SIG-M5 treated with dmso at 0.1 percent for 504 hours (cell line): ENCODE data around the gene LIPM.

Source experiments
- DNase-seq: peaks from one replicate; lab custom pipeline; 2025; ENCODE audit not compliant: unreplicated experiment; lab: John Stamatoyannopoulos, UW

Gene LIPM, protein sequence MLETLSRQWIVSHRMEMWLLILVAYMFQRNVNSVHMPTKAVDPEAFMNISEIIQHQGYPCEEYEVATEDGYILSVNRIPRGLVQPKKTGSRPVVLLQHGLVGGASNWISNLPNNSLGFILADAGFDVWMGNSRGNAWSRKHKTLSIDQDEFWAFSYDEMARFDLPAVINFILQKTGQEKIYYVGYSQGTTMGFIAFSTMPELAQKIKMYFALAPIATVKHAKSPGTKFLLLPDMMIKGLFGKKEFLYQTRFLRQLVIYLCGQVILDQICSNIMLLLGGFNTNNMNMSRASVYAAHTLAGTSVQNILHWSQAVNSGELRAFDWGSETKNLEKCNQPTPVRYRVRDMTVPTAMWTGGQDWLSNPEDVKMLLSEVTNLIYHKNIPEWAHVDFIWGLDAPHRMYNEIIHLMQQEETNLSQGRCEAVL

DNA sequence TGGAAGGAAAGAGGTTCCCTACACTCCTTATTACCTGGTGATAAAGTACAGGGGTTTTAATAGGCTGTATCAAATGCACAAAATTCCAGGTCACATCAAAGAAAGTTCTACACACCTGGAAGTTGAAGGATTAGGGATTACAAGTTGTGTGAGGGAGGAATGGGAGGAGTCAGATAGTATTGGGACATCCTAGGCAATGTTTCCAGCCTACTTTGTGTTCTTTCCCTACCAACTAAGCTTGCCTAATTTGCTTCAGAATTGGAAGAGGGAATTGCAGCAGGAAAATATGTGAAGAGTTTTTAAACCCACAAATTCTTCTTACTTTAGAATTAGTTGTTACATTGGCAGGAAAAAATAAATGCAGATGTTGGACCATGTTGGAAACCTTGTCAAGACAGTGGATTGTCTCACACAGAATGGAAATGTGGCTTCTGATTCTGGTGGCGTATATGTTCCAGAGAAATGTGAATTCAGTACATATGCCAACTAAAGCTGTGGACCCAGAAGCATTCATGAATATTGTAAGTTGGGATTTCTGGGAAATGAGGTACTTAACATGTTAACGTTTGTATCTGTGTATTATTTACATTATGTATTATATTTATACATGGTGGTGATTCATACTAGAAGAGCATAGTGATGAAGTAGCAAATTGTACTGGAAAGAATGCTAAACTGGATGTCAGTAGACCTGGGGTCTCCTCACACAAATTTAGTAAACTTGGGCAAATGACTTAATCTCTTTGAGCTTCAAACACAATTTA is at the start of gene LIPM:
Gene LIPM, plus strand, starts transcription at position 208 of the 763 bp plus-strand sequence. Its CDS starts 167 bp downstream, at position 375.
- DNase-seq = no peak

DNA sequence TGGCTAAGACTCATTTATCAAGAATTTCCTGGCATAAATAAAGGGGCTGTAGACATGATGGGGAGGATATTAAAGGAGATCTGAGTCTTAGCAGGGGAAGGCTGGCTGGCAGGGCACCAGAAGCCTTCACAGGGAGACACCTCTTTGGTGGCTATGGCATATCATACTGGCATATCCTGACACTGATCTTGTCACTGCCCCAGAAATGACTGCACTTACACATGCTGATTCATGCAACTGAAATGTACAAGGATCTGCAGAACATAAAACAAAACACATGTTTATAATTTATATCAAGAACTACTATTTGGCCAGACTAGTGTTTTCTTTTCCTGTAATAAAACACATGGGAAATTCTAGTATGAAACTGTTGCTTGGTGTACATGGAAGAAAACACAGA is 48.2 kb upstream of the LIPM start:
- no peak for DNase-seq

DNA sequence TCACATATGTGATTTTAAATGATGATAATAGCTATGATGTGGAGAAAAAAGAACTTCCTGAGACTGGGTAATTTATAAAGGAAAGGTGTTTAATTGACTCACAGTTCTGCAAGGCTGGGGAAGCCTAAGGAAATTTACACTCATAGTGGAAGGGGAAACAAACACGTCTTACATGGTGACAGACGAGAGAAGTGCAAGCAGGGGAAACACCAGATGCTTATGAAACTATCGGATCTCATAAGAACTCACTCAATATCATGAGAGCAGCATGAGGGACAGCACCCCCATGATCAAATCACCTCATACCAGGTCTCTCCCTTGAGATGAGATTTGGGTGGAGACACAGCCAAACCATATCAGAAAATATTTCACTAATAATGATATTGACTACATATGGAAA is 46.8 kb upstream of the LIPM start:
- DNase-seq = no peak

DNA sequence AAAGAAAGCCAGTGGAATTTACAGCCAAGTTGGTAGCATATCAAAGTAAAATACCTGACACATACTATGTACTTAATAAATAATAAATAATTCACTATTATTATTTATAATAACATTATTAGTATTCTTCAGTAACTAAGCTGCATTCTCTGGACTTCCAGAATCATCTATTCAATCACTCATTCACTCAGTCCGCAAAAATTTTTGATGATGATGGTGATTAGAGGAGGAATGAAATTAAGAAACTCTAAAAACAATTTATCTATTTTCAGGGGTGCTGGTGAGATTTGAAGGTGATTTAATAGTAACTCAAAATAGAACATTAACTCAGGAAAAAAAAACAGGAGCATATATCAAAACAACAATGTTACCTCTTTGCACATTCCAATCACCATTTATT is 45.9 kb upstream of the LIPM start:
- DNase-seq = no peak

DNA sequence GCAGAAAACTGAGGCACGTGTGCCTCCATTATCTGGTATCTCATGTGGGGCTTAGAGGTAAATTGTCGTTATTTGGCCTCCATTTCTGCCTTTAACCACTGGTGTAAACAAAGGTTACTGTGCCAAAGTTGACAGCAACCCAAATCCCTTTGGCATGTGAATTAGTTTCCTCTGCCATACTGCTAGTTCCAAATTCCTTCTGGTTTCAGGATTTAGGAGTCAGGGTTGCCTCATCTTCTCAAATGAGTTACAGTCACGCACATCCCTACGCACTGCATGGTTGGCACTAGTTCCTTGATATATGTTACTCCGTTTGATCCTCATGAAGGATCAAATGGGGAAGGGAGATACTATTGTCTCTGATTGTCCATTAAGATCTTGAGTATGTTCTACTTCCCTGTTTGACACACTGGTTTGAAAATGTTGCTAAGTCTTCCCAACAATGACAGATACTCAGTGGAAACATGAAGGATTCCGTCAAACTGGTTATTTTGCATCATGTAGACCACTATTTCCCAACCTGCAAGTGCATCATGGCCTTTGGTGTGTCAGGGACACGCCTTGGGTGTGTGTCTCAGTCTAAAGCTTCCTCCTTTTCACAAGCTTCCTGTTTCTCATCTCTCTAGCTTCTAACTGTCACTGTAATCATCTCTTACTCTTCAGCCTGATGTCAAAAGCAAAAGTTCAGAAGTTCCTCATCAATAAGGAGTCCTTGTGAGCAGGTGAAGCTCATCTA is 43.0 kb upstream of the LIPM start, which contains the start of gene LIPN:
Gene LIPN, plus strand, starts transcription at position 655 of the 736 bp plus-strand sequence. CDS start 1,386 bp downstream, outside the sequence.
- DNase-seq = peak; percentile 87

DNA sequence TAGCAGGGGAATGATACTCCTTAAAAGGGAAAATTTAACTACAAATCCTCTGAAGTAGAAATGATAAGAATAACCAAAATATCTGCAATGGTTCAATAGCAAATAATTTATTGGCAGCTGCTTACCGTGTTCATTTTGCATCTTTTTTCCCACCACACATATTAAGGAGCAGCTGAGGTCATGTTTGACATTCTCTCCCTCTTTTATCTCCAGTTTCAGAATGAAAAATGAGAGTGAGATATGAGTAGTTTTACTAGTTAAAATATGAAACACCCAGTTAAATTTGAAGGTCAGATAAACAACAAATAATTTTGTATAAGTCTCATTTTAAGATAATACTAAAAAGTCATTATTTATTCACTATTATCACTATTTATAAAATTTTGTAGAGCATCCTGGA is 39.6 kb upstream of the LIPM start:
- DNase-seq = no peak

DNA sequence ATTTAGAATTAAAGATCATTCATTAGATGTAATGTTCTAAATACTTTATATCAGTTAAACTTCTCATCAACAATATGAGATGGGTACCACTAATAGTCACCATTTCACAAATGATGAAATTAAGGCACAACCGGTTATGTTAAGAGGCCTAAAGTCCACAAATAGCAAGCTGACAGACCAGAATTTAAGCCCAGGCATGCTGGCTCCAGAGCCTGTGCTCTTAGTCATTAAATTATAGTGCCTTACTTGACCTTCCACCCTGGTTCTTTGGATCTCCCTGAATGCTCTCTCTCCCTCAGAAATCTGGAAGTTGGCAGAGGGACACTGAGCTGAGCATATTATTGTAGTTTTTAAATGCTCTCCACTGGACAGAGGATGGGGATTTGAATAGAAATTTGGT is 39.1 kb upstream of the LIPM start:
- no peak for DNase-seq

DNA sequence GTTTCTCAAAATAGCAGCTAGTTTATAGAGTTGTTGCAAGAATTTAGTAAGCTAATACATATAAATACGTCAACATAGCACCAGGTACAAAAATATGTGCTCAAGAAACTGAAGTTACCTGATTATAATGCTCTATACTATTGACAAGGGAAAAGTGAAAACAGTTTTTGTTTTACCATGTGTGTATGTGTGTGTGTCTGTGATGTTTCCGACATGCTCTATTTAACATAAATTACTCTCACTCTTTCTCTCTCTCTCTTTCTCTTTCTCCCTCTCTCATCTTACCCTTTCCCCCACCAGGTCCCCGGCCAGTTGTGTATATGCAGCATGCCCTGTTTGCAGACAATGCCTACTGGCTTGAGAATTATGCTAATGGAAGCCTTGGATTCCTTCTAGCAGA is 38.4 kb upstream of the LIPM start:
- no peak for DNase-seq

DNA sequence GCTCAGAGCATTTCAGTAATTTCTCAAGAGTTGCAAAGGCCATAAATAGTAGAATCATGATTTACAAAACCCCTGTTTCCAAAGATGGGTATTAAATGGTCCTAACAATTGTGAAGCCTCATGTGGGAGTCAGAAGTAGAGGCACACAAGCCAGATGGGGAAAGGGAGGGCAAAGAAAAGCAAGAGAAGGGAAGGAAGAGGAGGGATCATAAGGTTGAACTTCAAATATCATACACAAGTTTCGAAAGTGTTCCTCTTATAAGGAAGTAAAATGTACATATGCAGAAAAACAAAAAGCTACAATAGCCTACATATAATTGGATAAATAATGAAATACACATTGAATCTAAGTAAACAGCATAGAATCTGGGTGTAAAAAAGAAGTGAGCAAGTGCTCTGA is 36.7 kb upstream of the LIPM start:
- DNase-seq = no peak

DNA sequence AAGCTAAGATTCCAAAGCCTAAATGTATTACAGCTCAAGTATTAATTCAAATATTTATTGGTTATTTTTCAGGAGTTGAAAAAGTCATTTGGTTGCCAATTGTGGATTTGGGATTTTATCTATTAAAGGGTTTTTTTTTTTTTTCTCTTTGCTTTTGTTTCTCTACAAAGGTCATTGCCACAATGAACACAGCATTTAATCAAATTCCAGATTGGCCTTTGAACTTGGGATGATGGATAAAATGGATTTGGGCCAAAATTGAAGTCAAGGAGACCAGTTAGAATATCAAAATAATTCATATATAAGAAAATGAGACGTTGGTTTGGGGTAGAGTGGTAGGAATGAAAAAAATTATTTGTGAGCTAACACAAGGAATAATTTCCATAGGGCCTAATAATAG is 33.1 kb upstream of the LIPM start:
- DNase-seq = no peak

DNA sequence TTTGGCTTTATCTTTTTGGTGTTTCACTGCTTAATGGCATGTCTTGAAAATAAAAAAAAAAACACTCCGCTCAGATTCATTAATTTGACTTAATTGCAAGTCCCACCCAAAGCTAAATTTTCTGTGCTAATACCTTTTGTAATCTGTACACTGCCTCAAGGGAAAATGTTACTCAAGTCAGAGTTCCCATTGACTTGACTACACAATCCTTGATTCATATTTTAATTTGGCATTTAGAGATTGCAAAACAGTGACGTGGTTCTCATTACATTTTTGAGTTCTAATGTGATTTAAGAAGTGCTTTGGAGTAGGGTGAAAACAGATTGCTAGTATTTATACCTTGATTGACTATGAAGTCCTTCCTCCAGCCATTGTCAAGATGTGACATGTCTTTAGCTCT is 21.3 kb upstream of the LIPM start:
- DNase-seq = no peak

DNA sequence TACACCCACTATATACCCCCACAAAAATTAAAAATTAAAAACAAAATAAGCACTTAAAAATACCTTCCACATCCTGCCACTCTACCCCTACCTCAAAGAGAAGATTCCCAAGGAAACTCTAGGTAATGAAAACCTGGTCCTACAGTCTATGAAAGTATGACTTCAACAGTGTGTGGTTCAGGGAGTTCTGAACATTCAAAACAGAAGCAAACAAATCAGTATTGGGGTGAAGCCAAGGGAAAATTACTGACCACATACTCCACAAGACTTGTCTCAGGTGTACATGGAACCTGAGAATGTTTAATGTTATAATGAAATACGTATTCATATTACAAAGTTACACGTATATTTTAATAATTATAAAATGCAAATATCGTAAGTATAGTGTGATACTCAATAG is 20.3 kb upstream of the LIPM start:
- DNase-seq = no peak

DNA sequence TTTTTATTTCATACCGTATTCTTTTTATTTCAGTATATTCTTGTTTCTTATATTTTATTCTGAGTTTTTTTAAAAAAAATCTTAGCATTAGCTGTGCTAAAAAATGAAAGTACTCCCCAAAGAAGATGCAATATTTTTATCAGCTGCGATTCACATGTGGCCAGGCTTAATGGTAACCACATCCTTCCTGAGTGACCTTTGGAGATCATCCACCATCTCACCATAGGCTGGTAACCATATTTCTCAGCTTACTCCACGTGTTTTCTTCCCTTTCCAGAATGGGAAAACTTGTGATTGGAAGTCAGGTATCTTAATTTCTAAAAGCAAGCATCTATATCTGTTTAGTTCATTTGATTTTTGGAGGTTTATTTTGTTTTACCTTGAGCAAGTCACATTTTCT is 18.8 kb upstream of the LIPM start:
- no peak for DNase-seq

DNA sequence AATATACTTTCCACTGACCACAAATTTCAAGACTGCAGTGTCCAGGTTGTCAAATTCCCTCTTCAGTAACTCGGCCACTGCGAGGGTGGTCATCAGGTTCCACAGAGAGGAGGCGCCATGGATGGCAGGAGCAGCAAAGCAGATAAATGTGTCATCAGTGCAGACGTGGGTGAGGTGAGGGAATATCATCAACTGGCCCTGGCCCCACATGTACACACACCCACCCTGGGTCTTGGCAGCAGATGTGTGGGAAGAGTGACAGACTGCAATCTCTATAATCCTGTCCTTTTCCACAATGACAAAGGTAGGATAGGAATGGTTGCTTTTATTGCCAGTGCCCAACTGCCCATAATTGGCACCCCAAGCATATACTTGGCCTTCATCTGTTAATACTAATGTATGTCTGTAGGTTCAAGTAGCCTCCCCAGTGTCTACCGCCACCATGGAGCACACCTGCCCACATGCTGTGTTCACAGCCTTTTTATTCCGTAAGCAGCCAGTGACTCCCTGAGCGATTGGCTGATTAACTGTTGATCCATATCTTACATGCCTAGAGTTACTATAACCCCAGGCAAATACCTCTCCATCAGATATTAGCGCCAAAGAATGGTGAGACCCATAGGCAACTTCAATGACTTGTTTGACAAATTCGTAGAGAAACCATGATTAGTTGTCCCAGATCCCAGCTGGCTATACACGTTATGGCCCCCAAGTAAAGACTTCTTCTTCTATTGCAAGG is 16.3 kb upstream of the LIPM start:
- no peak for DNase-seq

DNA sequence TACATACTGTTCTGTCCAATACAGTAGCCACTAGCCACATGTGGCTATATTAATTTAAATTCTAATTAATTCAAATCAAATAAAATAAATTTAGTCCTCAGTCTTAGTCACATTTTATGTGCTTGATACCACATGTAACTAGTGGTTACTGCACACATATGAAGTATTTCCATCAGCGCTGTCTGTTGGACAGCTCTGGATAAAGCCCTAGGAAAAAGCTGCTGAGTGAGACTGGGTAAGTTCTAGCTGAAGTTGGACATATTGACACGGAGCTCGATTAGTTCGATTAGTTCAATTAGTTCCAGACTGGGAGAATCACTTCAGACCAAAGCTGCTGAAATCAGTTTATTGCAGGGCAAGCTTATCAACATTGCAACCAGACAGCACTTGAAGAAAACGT is 15.1 kb upstream of the LIPM start:
- no peak for DNase-seq

DNA sequence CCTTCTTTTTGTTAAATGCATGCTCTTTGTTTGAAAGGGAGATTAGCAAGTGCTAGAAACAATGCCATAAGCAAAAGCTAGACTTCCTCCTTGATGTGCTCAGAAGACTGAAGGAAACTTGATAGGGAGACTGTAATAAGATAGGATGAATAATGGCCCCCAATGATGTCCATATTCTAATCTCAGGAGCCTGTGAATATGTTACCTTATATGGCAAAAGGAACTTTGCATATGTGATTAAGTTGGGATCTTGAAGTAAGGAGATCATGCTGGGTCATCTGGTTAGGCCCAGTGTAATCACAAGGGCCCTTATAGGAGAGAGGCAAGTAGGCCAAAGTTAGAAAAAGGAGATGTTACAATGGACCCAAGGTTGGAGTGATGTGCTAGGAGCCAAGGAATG is 13.6 kb upstream of the LIPM start:
- DNase-seq = no peak

DNA sequence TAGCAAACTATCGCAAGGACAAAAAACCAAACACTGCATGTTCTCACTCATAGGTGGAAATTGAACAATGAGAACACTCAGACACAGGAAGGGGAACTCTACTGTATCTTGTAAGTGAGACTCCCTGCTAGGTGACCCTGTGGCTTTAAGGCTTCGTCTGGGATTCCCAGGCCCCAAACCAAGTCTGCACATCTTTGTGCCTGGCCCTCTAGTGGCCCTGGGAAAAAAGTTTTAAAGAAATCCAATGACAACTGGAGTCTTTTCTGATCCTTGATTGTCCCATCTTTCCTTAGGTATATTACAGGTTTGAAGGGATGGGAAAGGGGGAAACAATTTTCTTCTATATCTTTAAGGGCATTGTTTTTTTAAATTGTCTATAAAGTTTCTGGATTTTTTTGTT is 10.6 kb upstream of the LIPM start:
- DNase-seq = peak; percentile 30

DNA sequence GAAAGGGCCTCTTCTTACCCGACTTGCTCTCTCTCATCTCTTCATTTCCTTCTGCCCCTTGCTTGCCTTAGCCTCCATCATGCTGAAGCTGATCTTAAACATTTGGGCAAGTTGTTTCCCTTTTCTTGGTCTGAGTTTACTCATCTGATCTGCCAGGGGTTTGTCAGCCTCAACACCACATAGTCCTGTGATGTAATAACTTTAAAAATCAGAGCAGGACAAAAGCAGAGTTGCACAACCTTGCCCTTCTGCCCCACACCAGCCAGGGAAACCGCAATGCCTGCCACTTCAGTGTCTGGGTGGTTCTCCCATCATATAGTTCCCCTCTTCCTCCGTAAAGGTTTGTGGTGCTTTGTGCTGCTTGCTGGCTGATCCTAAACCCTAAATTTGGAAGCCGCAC is 9.9 kb upstream of the LIPM start:
- peak; percentile 77 for DNase-seq

DNA sequence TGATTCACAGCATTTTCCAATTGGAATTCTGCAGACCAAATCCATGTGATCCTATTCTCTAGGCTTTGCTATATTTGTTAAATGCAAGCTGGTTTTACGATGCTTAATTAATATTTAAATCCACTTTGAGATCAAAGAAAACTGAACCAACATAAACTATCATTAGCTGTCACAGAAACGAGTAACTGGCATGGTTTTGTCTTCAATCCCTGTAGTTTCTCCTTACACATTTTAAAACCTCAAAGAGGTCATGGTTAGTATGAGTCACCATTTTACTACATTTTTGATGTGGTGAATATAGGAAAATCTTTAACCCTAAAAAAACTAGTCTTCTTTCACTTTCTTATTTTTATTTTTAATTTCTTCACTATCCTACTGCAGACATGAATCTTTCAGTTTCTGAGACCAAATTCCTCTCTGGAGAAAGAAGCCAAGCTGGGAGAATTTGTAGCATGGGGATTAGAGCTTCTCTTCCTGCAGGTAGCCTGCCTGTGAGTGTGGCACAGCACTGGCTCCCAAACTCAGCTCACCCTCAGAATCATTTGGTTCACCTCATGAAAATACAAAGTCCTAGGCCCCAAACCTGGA is 8.7 kb upstream of the LIPM start:
- peak; percentile 2 for DNase-seq

DNA sequence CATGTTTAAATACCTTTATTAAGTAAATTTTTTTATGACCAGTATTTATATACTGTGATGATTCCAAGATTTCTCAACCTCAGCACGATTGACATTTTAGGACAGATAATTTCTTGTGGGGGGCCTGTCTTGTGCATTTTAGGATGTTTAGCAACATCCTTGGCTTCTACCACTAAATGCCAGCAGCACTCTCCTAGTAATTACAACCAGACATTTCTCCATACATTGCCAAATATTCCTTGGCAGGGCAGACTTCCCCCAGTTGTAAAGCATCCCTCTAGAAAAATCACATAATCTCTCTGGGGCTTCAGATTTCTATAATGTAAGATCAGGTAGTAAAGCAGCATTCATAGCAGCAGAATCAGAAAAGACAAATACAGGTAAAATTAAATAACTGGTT is 7.8 kb upstream of the LIPM start:
- no peak for DNase-seq
